Cardiac muscle cell (in vitro differentiated cells and primary cell): ENCODE measurements around the gene CNTNAP2. TPM values are rescaled to one million over a fixed set of nuclear protein-coding genes. Genes with fewer than 3 reads are reported as not detected.

Experiments
- DNase-seq, 2 donors: peaks; one replicate each; pipeline versions ENCODE4 v3.0.0 to v3.0.0-alpha.2; 2010 to 2017; ENCODE audit warnings: low read depth in 1 of 2, low spot score in 1 of 2
- H3K27ac ChIP-seq: fragments of 200-600 bp; sonication (generic); 2 replicates; pipeline ENCODE4 v1.5.1; 2016
- H3K27me3 ChIP-seq: fragments of 200-600 bp; sonication (generic); 2 replicates; pipeline ENCODE4 v1.6.0; 2016; ENCODE audit warnings: control low read depth
- H3K36me3 ChIP-seq: fragments of 200-600 bp; sonication (generic); 2 replicates; pipeline ENCODE4 v1.5.1; 2016; ENCODE audit warnings: control low read depth
- H3K4me1 ChIP-seq: fragments of 200-600 bp; sonication (generic); 2 replicates; pipeline ENCODE4 v1.8.1; 2017; ENCODE audit warnings: low read depth, mild to moderate bottlenecking, mixed run types
- H3K4me3 ChIP-seq: fragments of 200-600 bp; sonication (generic); 2 replicates; pipeline ENCODE4 v1.5.1; 2016; ENCODE audit warnings: mild to moderate bottlenecking
- H3K9me3 ChIP-seq: fragments of 200-600 bp; sonication (generic); 2 replicates; pipeline ENCODE4 v1.5.1; 2017; ENCODE audit warnings: low read depth, mild to moderate bottlenecking, control low read depth
- CTCF ChIP-seq: IDR thresholded peaks from 2 replicates; pipeline ENCODE4 v1.5.1; 2012; ENCODE audit warnings: low read depth, mild to moderate bottlenecking, low read length
- polyA plus RNA-seq: library from polyadenylated mRNA; unstranded; fragments of >200 nt; fragmentation: Nextera tagmentation; extraction: Ambion mirVana; gene quantifications from 2 replicates; pipeline ENCODE4 v1.2.1, GENCODE V29; 2016
- total RNA-seq: library from RNA; depleted of rRNA; stranded (reverse); fragments of >200 nt; gene quantifications from 2 replicates; pipeline ENCODE4 v1.2.3, GENCODE V29; 2016

The CNTNAP2 gene
- total and polyA plus RNA-seq, 2 experiments from 2014 or later = 4.8 to 5.1 TPM

- Histone ChIP-seq H3K4me3 (no peak overlapping the region), H3K27ac (no peak overlapping the region), H3K36me3 (no peaks in the 10 kb centered on the region), H3K9me3 (no peaks in the 10 kb centered on the region), H3K4me1 (no peaks in the 10 kb centered on the region), H3K27me3 (no peaks in the 10 kb centered on the region)
- no peak for DNase-seq
- TF ChIP-seq CTCF = no peak
Measured at GRCh38 chr7:148383651-148384050, 2267.1 kb downstream of the CNTNAP2 start.

GRCh38 chr7:148385009-148385682, 2268.5 kb downstream of the CNTNAP2 start:
- DNase-seq = no peak
- Histone ChIP-seq H3K36me3 (no peaks in the 10 kb centered on the region), H3K9me3 (no peaks in the 10 kb centered on the region), H3K27ac (no peak overlapping the region), H3K4me3 (no peak overlapping the region), H3K27me3 (no peaks in the 10 kb centered on the region), H3K4me1 (no peaks in the 10 kb centered on the region)
- TF ChIP-seq CTCF = no peak

- Histone ChIP-seq H3K4me3 (no peak overlapping the region), H3K36me3 (no peaks in the 10 kb centered on the region), H3K27me3 (no peaks in the 10 kb centered on the region), H3K9me3 (no peaks in the 10 kb centered on the region), H3K27ac (no peak overlapping the region), H3K4me1 (peaks cover 20% of the 10 kb centered on the region)
- no peak for TF ChIP-seq CTCF
- DNase-seq = no peak
Measured at GRCh38 chr7:148390381-148390780, 2273.8 kb downstream of the CNTNAP2 start.

GRCh38 chr7:148391591-148391990, 2275.0 kb downstream of the CNTNAP2 start:
- no peaks in the 10 kb centered on the region for H3K27me3 ChIP-seq

GRCh38 chr7:148394582-148394981, 2278.0 kb downstream of the CNTNAP2 start:
- Histone ChIP-seq H3K27me3 (no peaks in the 10 kb centered on the region), H3K27ac (no peak overlapping the region), H3K36me3 (no peaks in the 10 kb centered on the region), H3K4me1 (peaks cover 24% of the 10 kb centered on the region), H3K4me3 (no peak overlapping the region), H3K9me3 (no peaks in the 10 kb centered on the region)
- DNase-seq = no peak
- TF ChIP-seq CTCF = no peak

More at GRCh38 chr7:148391591-148391990, 2275.0 kb downstream of the CNTNAP2 start:
- Histone ChIP-seq H3K27ac (no peak overlapping the region), H3K36me3 (no peaks in the 10 kb centered on the region), H3K9me3 (no peaks in the 10 kb centered on the region), H3K4me3 (no peak overlapping the region), H3K4me1 (peaks cover 24% of the 10 kb centered on the region)
- DNase-seq = no peak
- no peak for TF ChIP-seq CTCF
